Smooth muscle cell (in vitro differentiated cells): Measurements from ENCODE around the gene PPM1F. TPM values are rescaled to one million over a fixed set of nuclear protein-coding genes. Genes with fewer than 3 reads are reported as not detected.

Experiments
- DNase-seq: peaks from one replicate; lab custom pipeline; 2025; ENCODE audit not compliant: unreplicated experiment; lab: John Stamatoyannopoulos, UW
- H2AFZ ChIP-seq: fragments of 200-600 bp; sonication (generic); 2 replicates; pipeline ENCODE4 v1.6.0; 2016; ENCODE audit warnings: antibody characterized with exemption, low read depth, mild to moderate bottlenecking
- H3F3A ChIP-seq: fragments of 200-600 bp; sonication (generic); 2 replicates; pipeline ENCODE4 v1.6.0; 2017; ENCODE audit warnings: antibody characterized with exemption, low read depth
- H3K27ac ChIP-seq: fragments of 200-600 bp; sonication (generic); 2 replicates; pipeline ENCODE4 v1.5.1; 2016; ENCODE audit warnings: low read depth, mild to moderate bottlenecking
- H3K27me3 ChIP-seq: fragments of 200-600 bp; sonication (generic); 2 replicates; pipeline ENCODE4 v1.6.1; 2016; ENCODE audit warnings: low read depth, mild to moderate bottlenecking
- H3K36me3 ChIP-seq: fragments of 200-600 bp; sonication (generic); 2 replicates; pipeline ENCODE4 v1.5.1; 2016; ENCODE audit warnings: low read depth
- H3K4me1 ChIP-seq: fragments of 200-600 bp; sonication (generic); 2 replicates; pipeline ENCODE4 v1.5.1; 2016; ENCODE audit warnings: low read depth
- H3K4me2 ChIP-seq: fragments of 200-600 bp; sonication (generic); 2 replicates; pipeline ENCODE4 v1.6.0; 2016; ENCODE audit warnings: mild to moderate bottlenecking
- H3K4me3 ChIP-seq: fragments of 200-600 bp; sonication (generic); 2 replicates; pipeline ENCODE4 v1.5.1; 2016; ENCODE audit warnings: mild to moderate bottlenecking
- H3K79me2 ChIP-seq: fragments of 200-600 bp; sonication (generic); 2 replicates; pipeline ENCODE4 v1.6.0; 2016; ENCODE audit warnings: low read depth, mild to moderate bottlenecking
- H3K9ac ChIP-seq: fragments of 200-600 bp; sonication (generic); 2 replicates; pipeline ENCODE4 v1.6.0; 2016; ENCODE audit warnings: low read depth
- H3K9me3 ChIP-seq: fragments of 200-600 bp; sonication (generic); replicated peaks from 2 replicates; pipeline ENCODE4 v1.5.1; 2016; ENCODE audit warnings: low read depth
- H4K20me1 ChIP-seq: fragments of 200-600 bp; sonication (generic); 2 replicates; pipeline ENCODE4 v1.6.0; 2016; ENCODE audit warnings: low read depth
- WGBS: methylation state at CpG from one replicate; pipeline ENCODE4 v1.1.7; 2016; ENCODE audit warnings: low lambda C conversion rate; 5-methylcytosine and 5-hydroxymethylcytosine counted together
- polyA plus RNA-seq: library from polyadenylated mRNA; unstranded; fragments of >200 nt; fragmentation: Nextera tagmentation; extraction: Ambion mirVana; gene quantifications from 2 replicates; pipeline ENCODE4 v1.2.1, GENCODE V29; 2016
- total RNA-seq: library from RNA; depleted of rRNA; stranded (reverse); fragments of >200 nt; gene quantifications from 2 replicates; pipeline ENCODE4 v1.2.3, GENCODE V29; 2014
- TF ChIP-seq, protein P1 (sequence below): fragments of 200-600 bp; sonication (generic); IDR thresholded peaks from 2 replicates; pipeline ENCODE4 v1.5.1; 2017; ENCODE audit warnings: borderline replicate concordance, mild to moderate bottlenecking, antibody characterized with exemption; ENCODE audit not compliant: insufficient read depth, poor library complexity, severe bottlenecking

Gene PPM1F
- total and polyA plus RNA-seq, 2 experiments from 2014 or later = 11.8 to 15.2 TPM

DNA sequence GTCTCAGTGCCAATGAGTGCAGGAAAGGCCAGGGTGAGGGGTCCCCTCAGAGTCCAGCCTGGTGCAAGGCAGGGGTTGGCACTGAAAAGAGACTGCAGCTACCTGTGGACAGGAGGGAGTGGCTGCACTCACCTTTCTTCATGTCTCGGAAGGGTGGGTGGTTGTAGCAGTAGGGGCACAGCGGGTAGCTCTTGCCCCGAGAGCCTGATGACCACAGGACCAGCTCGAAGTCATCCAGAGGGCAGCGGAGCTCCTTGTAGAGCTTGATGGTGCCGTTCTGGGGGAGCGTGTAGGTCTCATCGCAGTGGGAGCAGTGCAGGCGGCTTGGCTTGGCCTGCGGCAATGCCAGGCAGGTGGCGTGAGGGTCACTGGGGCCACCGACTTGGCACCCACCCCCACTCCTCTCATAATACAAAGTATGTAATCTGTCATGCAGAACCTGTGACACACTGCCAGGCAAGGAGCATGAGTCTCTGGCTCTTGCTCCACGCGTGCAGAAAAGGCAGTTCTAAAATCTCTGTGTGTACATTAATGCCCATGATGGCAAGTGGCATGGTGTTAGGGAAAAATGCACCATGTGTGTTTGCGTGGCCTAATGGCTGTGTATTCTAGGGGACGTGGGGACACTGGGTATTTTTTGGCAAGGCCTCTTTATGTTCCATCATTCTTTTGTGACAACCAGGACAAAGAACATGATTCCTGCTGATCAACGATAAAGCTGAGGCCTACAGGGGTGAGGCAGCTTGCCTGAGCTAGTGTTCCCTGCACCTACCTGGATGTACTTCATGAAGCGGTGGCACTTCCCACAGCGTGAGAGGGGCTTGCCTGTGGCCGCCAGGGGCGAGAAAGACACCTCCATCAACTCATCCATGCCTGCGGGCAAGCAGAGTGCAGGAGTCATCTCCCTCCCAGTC is 6.0 kb upstream of the PPM1F start:
- no peak overlapping the region for H2AFZ ChIP-seq
- H3K9ac ChIP-seq = no peak overlapping the region
- H3K79me2 ChIP-seq = no peaks in the 10 kb centered on the region
- TF ChIP-seq, protein P1, sequence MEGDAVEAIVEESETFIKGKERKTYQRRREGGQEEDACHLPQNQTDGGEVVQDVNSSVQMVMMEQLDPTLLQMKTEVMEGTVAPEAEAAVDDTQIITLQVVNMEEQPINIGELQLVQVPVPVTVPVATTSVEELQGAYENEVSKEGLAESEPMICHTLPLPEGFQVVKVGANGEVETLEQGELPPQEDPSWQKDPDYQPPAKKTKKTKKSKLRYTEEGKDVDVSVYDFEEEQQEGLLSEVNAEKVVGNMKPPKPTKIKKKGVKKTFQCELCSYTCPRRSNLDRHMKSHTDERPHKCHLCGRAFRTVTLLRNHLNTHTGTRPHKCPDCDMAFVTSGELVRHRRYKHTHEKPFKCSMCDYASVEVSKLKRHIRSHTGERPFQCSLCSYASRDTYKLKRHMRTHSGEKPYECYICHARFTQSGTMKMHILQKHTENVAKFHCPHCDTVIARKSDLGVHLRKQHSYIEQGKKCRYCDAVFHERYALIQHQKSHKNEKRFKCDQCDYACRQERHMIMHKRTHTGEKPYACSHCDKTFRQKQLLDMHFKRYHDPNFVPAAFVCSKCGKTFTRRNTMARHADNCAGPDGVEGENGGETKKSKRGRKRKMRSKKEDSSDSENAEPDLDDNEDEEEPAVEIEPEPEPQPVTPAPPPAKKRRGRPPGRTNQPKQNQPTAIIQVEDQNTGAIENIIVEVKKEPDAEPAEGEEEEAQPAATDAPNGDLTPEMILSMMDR = no peak
- no peaks in the 10 kb centered on the region for H3K27me3 ChIP-seq
- H3K36me3 ChIP-seq = no peaks in the 10 kb centered on the region
- no peak overlapping the region for H3K4me3 ChIP-seq
- DNase-seq = no peak
- no peaks in the 10 kb centered on the region for H3K4me1 ChIP-seq
- no peaks in the 10 kb centered on the region for H3K9me3 ChIP-seq
- H3F3A ChIP-seq = no peaks in the 10 kb centered on the region
- H3K4me2 ChIP-seq = no peak overlapping the region
- WGBS = 97% methylated on average over 21 of the region's 22 CpGs
- no peaks in the 10 kb centered on the region for H4K20me1 ChIP-seq
- H3K27ac ChIP-seq = no peak overlapping the region

DNA sequence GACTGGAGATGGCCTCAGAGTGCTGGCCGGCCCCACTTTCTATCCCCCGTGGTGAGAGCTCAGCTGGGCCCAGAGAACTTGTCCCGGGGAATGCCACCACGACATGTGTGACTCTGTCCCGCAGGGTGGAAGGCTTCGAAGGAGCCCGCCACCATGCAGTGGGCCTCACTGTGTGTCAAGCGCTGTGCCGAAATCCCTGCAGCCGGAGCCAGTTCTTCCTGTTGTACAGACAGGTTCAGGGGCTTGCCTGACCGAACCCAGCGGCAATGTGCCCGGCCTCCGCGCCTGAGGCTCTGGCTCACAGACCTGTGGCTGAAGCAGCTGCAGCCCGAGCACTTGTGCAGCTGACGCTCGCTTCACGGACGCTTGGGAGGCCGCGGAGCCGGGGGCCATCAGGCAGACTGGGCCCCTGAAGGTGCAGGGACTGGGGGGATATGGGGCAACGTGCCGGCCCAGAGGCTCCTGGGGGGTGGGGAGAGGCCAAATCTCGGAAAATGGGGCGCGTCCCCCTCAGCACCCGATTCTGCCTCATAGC is 650 bp downstream of the PPM1F start:
- Histone ChIP-seq H3K79me2 (peaks cover 3% of the 10 kb centered on the region), H3K9ac (peak overlapping the region; percentile 57), H3K4me1 (peaks cover 21% of the 10 kb centered on the region), H3K4me2 (peak overlapping the region; percentile 99), H3K36me3 (no peaks in the 10 kb centered on the region), H4K20me1 (peaks cover 4% of the 10 kb centered on the region), H2AFZ (no peak overlapping the region), H3K9me3 (no peaks in the 10 kb centered on the region), H3F3A (peaks cover 9% of the 10 kb centered on the region), H3K27me3 (no peaks in the 10 kb centered on the region), H3K27ac (no peak overlapping the region), H3K4me3 (peak overlapping the region; percentile 80)
- 26% methylated on average over 23 of the region's 29 CpGs for WGBS
- peak; percentile 24 for DNase-seq
- TF ChIP-seq, protein P1 = no peak

DNA sequence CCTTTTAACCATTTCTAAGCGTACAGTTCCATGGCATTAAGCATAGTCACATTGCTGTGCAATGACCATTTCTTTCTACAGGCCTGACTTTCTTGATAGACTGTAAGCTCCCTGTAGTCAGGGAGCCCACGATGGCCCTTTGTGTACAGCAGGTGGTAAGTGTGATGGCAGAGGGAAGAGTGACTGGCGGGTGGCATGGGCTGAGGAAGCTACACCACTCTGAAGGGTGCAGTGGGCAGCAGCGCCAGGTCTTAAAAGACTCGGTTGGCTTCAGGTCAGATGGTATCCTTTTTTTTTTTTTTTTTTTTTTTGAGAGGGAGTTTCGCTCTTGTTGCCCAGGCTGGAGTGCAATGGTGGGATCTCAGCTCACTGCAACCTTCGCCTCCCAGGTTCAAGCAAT is 1.6 kb downstream of the PPM1F start:
- DNase-seq = no peak
- H2AFZ ChIP-seq = no peak overlapping the region
- no peak overlapping the region for H3K4me3 ChIP-seq
- WGBS = 98% methylated on average over 7 of the region's 7 CpGs
- H3K4me1 ChIP-seq = peaks cover 23% of the 10 kb centered on the region
- peaks cover 3% of the 10 kb centered on the region for H3K79me2 ChIP-seq
- H3K4me2 ChIP-seq = no peak overlapping the region
- no peaks in the 10 kb centered on the region for H3K9me3 ChIP-seq
- H3K36me3 ChIP-seq = no peaks in the 10 kb centered on the region
- no peaks in the 10 kb centered on the region for H3K27me3 ChIP-seq
- H3K9ac ChIP-seq = no peak overlapping the region
- peaks cover 4% of the 10 kb centered on the region for H4K20me1 ChIP-seq
- peaks cover 9% of the 10 kb centered on the region for H3F3A ChIP-seq
- TF ChIP-seq, protein P1 = no peak
- no peak overlapping the region for H3K27ac ChIP-seq
